Common myeloid progenitor, CD34-positive (primary cell): Measurements from ENCODE around the gene RFC2.

Experiments
- CTCF ChIA-PET: fragments of 350-600 bp; sonication (Branson Sonifier 250); formaldehyde crosslinking; loops from one replicate; lab custom pipeline; 2021; ENCODE audit warnings: antibody characterized with exemption; lab: Charles Lee
- POLR2A ChIA-PET: fragments of 350-600 bp; sonication (Branson Sonifier 250); formaldehyde crosslinking; loops from one replicate; lab custom pipeline; 2021; ENCODE audit warnings: antibody characterized with exemption; lab: Charles Lee
- DNase-seq, 3 donors: peaks; one replicate each; pipeline versions ENCODE4 v3.0.0 to v3.0.0-alpha.2; 2013
- H3K27ac ChIP-seq, 2 experiments: 1 replicate in 1 of 2; 2 replicates in 1 of 2; pipeline ENCODE4 v1.7.0; 2013; ENCODE audit warnings: inconsistent platforms in 2 of 2, low read length in 2 of 2, mild to moderate bottlenecking in 2 of 2, low read depth in 1 of 2, moderate library complexity in 1 of 2; ENCODE audit not compliant: severe bottlenecking in 2 of 2, insufficient read depth in 1 of 2, poor library complexity in 1 of 2
- H3K27me3 ChIP-seq, 5 experiments: replicated peaks in 2 of 5; 1 replicate in 3 of 5; 2 replicates in 2 of 5; pipeline versions ENCODE4 v1.6.1 to v1.7.0; 2013; ENCODE audit warnings: low read length in 4 of 5, mild to moderate bottlenecking in 2 of 5, moderate library complexity in 2 of 5, inconsistent platforms in 1 of 5; ENCODE audit not compliant: insufficient read depth in 5 of 5, control insufficient read depth in 4 of 5
- H3K36me3 ChIP-seq, 4 experiments: 1 replicate in 2 of 4; 2 replicates in 2 of 4; pipeline versions ENCODE4 v1.6.1 to v1.7.0; 2013; ENCODE audit warnings: low read length in 3 of 4, control low read depth in 1 of 4, mild to moderate bottlenecking in 1 of 4; ENCODE audit not compliant: control insufficient read depth in 4 of 4, insufficient read depth in 4 of 4
- H3K4me1 ChIP-seq, 4 experiments: 1 replicate in 3 of 4; 2 replicates in 1 of 4; pipeline versions ENCODE4 v1.6.1 to v1.7.1; 2013; ENCODE audit warnings: low read length in 3 of 4, mild to moderate bottlenecking in 3 of 4, control low read depth in 1 of 4, inconsistent platforms in 1 of 4, moderate library complexity in 1 of 4; ENCODE audit not compliant: control insufficient read depth in 4 of 4, insufficient read depth in 4 of 4; ENCODE audit errors: control extremely low read depth in 1 of 4
- H3K4me3 ChIP-seq, 7 experiments: 1 replicate in 4 of 7; 2 replicates in 3 of 7; pipeline versions ENCODE4 v1.5.1 to v1.7.0; 2013; ENCODE audit warnings: mild to moderate bottlenecking in 7 of 7, low read length in 6 of 7, moderate library complexity in 6 of 7, inconsistent platforms in 2 of 7, low read depth in 2 of 7, control low read depth in 1 of 7; ENCODE audit not compliant: insufficient read depth in 4 of 7, control insufficient read depth in 1 of 7; ENCODE audit errors: extremely low read depth in 1 of 7
- H3K9me3 ChIP-seq, 5 experiments: 1 replicate in 4 of 5; 2 replicates in 1 of 5; pipeline versions ENCODE4 v1.6.1 to v1.7.1; 2013; ENCODE audit warnings: low read length in 4 of 5, mild to moderate bottlenecking in 2 of 5, inconsistent platforms in 1 of 5, low read depth in 1 of 5, moderate library complexity in 1 of 5; ENCODE audit not compliant: control insufficient read depth in 4 of 5, insufficient read depth in 2 of 5; ENCODE audit errors: control extremely low read depth in 1 of 5
- WGBS: methylation state at CpG from one replicate; pipeline ENCODE4 v1.1.5; 2013; ENCODE audit not compliant: insufficient coverage; 5-methylcytosine and 5-hydroxymethylcytosine counted together

RFC2 gene

GRCh38 chr7:74219416-74219815 is 34.8 kb downstream of the RFC2 start:
- H3K9me3 ChIP-seq: no peaks in the 10 kb centered on the region
- 88% methylated on average over 10 of the region's 11 CpGs for WGBS

DNA sequence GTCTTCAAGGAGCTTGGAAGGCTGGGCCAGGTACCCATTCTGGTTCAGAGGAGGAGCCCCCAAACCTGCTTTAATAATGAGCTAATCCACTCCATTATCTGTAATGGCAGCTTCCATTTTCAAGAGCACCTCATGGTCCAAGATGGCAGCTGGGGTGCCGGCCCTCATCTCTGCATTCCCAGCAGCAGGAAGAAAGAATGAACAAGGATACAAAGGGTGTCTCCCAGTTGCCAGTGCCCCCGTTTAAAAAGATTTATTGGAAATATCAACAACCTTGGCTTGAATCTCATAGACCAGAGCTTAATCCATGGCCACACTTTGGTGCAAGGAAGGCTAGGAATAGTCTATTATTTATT is 35.9 kb downstream of the RFC2 start:
- H3K36me3 ChIP-seq: peaks cover 16 to 60% (median 35%) of the 10 kb centered on the region in 4 experiments
- H3K9me3 ChIP-seq: no peaks in the 10 kb centered on the region
- ChIA-PET CTCF (interaction anchor here (0.7 to 4.3 kb wide), 5 partner anchors 8 to 17 kb away, joined by 3 to 31 read pairs (median 3); no protein-coding TSS in a partner anchor), POLR2A (interaction anchor here (1.3 to 1.5 kb wide), 3 partner anchors 11 to 52 kb away, joined by 3 to 5 read pairs (median 4); no protein-coding TSS in a partner anchor)
- 100% methylated on average over 2 of the region's 2 CpGs for WGBS
- peaks cover 6 to 60% (median 55%) of the 10 kb centered on the region in 4 experiments for H3K4me1 ChIP-seq
- H3K27ac ChIP-seq: peak overlapping the region; percentile 84 to 88
- H3K27me3 ChIP-seq: no peaks in the 10 kb centered on the region
- DNase-seq: no peak
- H3K4me3 ChIP-seq: no peak overlapping the region

More at GRCh38 chr7:74219416-74219815, 34.8 kb downstream of the RFC2 start:
- peaks cover 18 to 71% (median 44%) of the 10 kb centered on the region in 4 experiments for H3K36me3 ChIP-seq
- no peak for DNase-seq
- POLR2A ChIA-PET: interaction anchor here (0.6 kb wide), 1 partner anchor 16 kb away, joined by 4 read pairs; no protein-coding TSS in a partner anchor
- H3K27me3 ChIP-seq: no peaks in the 10 kb centered on the region
- CTCF ChIA-PET: interaction anchor here (1.0 to 1.6 kb wide), 2 partner anchors 10 to 175 kb away, joined by 3 to 4 read pairs; no protein-coding TSS in a partner anchor
- H3K27ac ChIP-seq: peak overlapping the region; percentile 33 to 71
- H3K4me3 ChIP-seq: no peak overlapping the region
- peaks cover 6 to 56% (median 53%) of the 10 kb centered on the region in 4 experiments for H3K4me1 ChIP-seq

GRCh38 chr7:74217455-74218342 is 36.5 kb downstream of the RFC2 start:
- 14% methylated on average over 15 of the region's 20 CpGs for WGBS
- CTCF ChIA-PET: interaction anchor here (1.0 to 4.3 kb wide), 5 partner anchors 9 to 184 kb away, joined by 3 to 31 read pairs (median 4); no protein-coding TSS in a partner anchor

GRCh38 chr7:74216361-74216761 is 37.8 kb downstream of the RFC2 start:
- H3K36me3 ChIP-seq: peaks cover 9 to 57% (median 28%) of the 10 kb centered on the region in 4 experiments
- H3K4me3 ChIP-seq: no peak overlapping the region
- WGBS: 78% methylated on average over 5 of the region's 8 CpGs
- H3K27ac ChIP-seq: peak overlapping the region; percentile 84 to 88
- H3K9me3 ChIP-seq: no peaks in the 10 kb centered on the region
- no peaks in the 10 kb centered on the region for H3K27me3 ChIP-seq
- CTCF ChIA-PET: interaction anchor here (1.9 to 4.3 kb wide), 2 partner anchors 10 to 185 kb away, joined by 4 to 31 read pairs; no protein-coding TSS in a partner anchor
- DNase-seq: no peak
- peaks cover 6 to 76% (median 69%) of the 10 kb centered on the region in 4 experiments for H3K4me1 ChIP-seq
- POLR2A ChIA-PET: interaction anchor here (0.6 kb wide), 1 partner anchor 9 kb away, joined by 3 read pairs; no protein-coding TSS in a partner anchor

More at GRCh38 chr7:74217455-74218342, 36.5 kb downstream of the RFC2 start:
- H3K36me3 ChIP-seq: peaks cover 11 to 57% (median 31%) of the 10 kb centered on the region in 4 experiments
- H3K27me3 ChIP-seq: no peaks in the 10 kb centered on the region
- H3K4me1 ChIP-seq: peaks cover 6 to 64% (median 58%) of the 10 kb centered on the region in 4 experiments
- POLR2A ChIA-PET: interaction anchor here (0.9 to 1.5 kb wide), 4 partner anchors 9 to 53 kb away, joined by 3 to 5 read pairs (median 4); no protein-coding TSS in a partner anchor
- H3K27ac ChIP-seq: peak overlapping the region; percentile 84 to 88
- no peaks in the 10 kb centered on the region for H3K9me3 ChIP-seq
- H3K4me3 ChIP-seq: peak overlapping the region in 3 of 7 experiments; percentile 4 to 45 (median 30)
- peak; percentile 88 to 97 (median 96) for DNase-seq

DNA sequence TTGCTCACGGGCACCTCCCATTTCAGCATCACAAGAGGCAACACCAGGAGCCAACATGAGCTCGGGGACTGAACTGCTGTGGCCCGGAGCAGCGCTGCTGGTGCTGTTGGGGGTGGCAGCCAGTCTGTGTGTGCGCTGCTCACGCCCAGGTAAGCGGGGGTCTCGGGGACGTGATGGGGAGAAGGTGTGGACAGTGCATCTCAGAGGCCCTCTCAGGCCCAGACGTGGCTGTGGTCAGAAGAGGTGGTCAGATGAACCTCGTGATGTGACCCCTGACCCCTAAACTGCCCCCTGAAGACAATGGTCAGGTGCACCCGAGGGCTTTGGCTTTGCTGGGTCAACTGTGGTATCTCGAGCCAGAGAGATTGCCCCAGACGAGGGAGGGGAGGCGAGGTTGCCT is 38.3 kb downstream of the RFC2 start:
- Histone ChIP-seq H3K36me3 (peaks cover 9 to 55% (median 27%) of the 10 kb centered on the region in 4 experiments), H3K4me3 (no peak overlapping the region), H3K27me3 (no peaks in the 10 kb centered on the region), H3K9me3 (no peaks in the 10 kb centered on the region), H3K4me1 (peaks cover 6 to 77% (median 72%) of the 10 kb centered on the region in 4 experiments), H3K27ac (peak overlapping the region; percentile 84 to 88)
- 94% methylated on average over 8 of the region's 15 CpGs for WGBS
- DNase-seq: no peak
- CTCF ChIA-PET: interaction anchor here (1.9 to 4.3 kb wide), 2 partner anchors 9 to 185 kb away, joined by 4 to 31 read pairs; no protein-coding TSS in a partner anchor
- POLR2A ChIA-PET: no interaction called here

DNA sequence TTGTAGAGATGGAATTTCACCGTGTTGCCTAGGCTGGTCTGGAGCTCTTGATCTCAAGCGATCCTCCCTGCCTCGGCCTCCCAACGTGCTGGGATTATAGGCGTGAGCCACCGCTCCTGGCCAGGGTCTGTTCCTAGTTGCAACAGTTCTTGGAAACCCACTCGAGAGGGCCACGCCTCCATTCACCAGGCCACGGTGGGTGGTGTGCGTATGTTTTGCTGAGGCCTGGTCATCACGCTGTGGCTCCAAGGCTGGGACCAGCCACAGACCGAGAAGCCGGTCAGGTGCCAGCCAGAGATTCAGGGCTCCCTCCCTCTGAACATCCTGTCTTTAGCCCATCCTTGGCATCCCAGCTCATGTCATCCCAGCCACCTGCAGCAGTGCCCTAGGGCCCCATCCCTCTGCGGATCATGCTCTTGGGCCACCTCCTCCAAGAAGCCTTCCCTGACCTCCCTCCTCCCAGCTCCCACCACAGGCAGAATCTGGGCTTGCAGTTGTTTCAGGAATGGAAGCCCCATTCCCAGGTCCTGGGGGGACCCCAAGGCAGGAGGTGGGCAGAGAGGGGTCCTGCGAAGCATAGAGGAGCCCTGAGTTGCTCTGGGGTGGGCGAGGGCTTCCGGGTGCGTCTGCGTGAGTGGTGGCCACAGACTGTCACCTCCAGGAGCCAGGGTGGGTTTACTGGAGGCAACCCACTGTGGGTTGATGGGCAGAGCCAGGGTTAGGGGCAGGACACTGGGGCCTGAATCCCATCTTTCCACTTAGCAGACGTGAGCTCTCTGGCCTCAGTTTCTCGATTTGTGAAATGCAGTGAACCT is 39.2 kb downstream of the RFC2 start:
- Histone ChIP-seq H3K4me1 (peaks cover 6 to 80% (median 75%) of the 10 kb centered on the region in 4 experiments), H3K27ac (peak overlapping the region; percentile 25 to 88), H3K9me3 (no peaks in the 10 kb centered on the region), H3K27me3 (no peaks in the 10 kb centered on the region), H3K36me3 (peaks cover 9 to 47% (median 23%) of the 10 kb centered on the region in 4 experiments), H3K4me3 (peak overlapping the region in 1 of 7 experiments; percentile 11)
- WGBS: over 99% methylated on average over 14 of the region's 21 CpGs
- ChIA-PET CTCF (interaction anchor here (4.3 kb wide), 1 partner anchor 8 kb away, joined by 31 read pairs; no protein-coding TSS in a partner anchor), POLR2A (no interaction called here)
- no peak for DNase-seq
